NCI-H82 treated with DMSO at 0.1 percent for 48 hours (cell line): Measurements from ENCODE around the gene HABP2.

Experiments used
- DNase-seq: peaks from one replicate; lab custom pipeline; 2025; ENCODE audit not compliant: unreplicated experiment; lab: John Stamatoyannopoulos, UW

Gene HABP2

GRCh38 chr10:113525713-113526112 is 27.1 kb upstream of the HABP2 start:
- DNase-seq = no peak

- DNase-seq = no peak
These were observed 25.5 kb upstream of the HABP2 start for GRCh38 chr10:113527211-113527906.

- no peak for DNase-seq
These were observed 24.0 kb upstream of the HABP2 start for GRCh38 chr10:113528876-113529275.

GRCh38 chr10:113529575-113529974 is 23.3 kb upstream of the HABP2 start:
- DNase-seq = no peak

- DNase-seq = no peak
These were observed 22.4 kb upstream of the HABP2 start for GRCh38 chr10:113530476-113530875.

- no peak for DNase-seq
These were observed 20.1 kb upstream of the HABP2 start for GRCh38 chr10:113532724-113533123.

GRCh38 chr10:113533801-113534200 is 19.1 kb upstream of the HABP2 start:
- DNase-seq = no peak

- no peak for DNase-seq
These were observed 18.4 kb upstream of the HABP2 start for GRCh38 chr10:113534423-113534822.

GRCh38 chr10:113537672-113538071 is 15.2 kb upstream of the HABP2 start:
- DNase-seq = no peak

- DNase-seq = no peak
These were observed 14.7 kb upstream of the HABP2 start for GRCh38 chr10:113538151-113538550.

GRCh38 chr10:113539789-113540188 is 13.1 kb upstream of the HABP2 start:
- DNase-seq = no peak

- DNase-seq = no peak
These were observed 11.9 kb upstream of the HABP2 start for GRCh38 chr10:113540845-113541548.

- no peak for DNase-seq
These were observed 11.3 kb upstream of the HABP2 start for GRCh38 chr10:113541549-113541927.

GRCh38 chr10:113543107-113543955 is 9.5 kb upstream of the HABP2 start:
- no peak for DNase-seq

GRCh38 chr10:113544392-113544791 is 8.5 kb upstream of the HABP2 start:
- DNase-seq = no peak

- no peak for DNase-seq
These were observed 5.4 kb upstream of the HABP2 start for GRCh38 chr10:113547426-113547825.

- peak; percentile 66 for DNase-seq
These were observed 3.0 kb upstream of the HABP2 start for GRCh38 chr10:113549856-113550255.

- DNase-seq = peak; percentile 44
These were observed 2.5 kb upstream of the HABP2 start for GRCh38 chr10:113550365-113550764.

GRCh38 chr10:113552014-113552413 is 839 bp upstream of the HABP2 start:
- DNase-seq = no peak

- no peak for DNase-seq
These were observed 296 bp downstream of the HABP2 start for GRCh38 chr10:113553149-113553548.

- no peak for DNase-seq
These were observed 1.4 kb downstream of the HABP2 start for GRCh38 chr10:113554214-113554613.

GRCh38 chr10:113555245-113555644 is 2.4 kb downstream of the HABP2 start:
- DNase-seq = no peak
